ENCODE measurements around the gene CORO2B.

DNA sequence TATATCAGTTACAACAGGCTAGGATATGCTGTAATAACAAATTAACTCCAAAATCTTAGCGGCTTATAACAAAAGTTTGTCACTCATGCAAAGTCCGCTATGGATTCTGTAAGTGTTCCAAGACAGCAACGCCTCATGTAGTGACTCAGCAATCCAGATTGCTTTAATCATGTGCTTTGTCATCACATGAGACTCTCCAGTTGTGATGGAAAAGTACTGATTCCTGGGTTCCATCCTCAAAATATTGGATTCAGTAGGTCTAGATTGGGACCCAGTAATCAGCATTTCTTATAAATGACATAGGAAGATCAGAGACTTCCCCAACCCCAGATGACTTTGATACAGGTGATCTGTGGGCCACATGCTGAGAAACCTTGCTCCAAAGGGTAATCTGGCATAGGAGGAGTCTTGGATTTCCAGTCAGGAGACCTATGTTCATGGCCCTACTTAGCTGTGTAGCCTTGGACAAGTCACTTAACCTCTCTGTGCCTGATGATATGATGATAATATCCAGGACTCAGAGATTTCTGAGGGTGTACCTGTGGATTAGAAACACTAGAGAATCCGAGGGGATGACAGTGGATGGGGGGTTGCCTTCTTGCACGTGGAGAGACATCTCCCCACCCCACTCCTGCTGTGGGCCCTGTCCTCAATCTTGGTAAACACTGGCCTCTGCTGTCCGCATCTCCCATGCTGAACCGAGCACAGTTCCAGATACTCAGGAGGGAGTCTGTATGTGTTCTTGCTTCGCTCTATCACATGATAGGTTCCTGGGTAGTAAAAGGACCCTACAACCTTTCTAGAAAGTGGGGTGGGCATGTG lies 65.5 kb downstream of the CORO2B start:
- TF ChIP-seq, protein P1, sequence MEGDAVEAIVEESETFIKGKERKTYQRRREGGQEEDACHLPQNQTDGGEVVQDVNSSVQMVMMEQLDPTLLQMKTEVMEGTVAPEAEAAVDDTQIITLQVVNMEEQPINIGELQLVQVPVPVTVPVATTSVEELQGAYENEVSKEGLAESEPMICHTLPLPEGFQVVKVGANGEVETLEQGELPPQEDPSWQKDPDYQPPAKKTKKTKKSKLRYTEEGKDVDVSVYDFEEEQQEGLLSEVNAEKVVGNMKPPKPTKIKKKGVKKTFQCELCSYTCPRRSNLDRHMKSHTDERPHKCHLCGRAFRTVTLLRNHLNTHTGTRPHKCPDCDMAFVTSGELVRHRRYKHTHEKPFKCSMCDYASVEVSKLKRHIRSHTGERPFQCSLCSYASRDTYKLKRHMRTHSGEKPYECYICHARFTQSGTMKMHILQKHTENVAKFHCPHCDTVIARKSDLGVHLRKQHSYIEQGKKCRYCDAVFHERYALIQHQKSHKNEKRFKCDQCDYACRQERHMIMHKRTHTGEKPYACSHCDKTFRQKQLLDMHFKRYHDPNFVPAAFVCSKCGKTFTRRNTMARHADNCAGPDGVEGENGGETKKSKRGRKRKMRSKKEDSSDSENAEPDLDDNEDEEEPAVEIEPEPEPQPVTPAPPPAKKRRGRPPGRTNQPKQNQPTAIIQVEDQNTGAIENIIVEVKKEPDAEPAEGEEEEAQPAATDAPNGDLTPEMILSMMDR (IDR thresholded peaks at IDR 0.05): no peak
- no peak for TF ChIP-seq POLR2A (IDR thresholded peaks at IDR 0.05)

Data from Peyer's patch (tissue), 4 donors.